PC-3 (cell line): ENCODE measurements around the gene TMEM108. TPM values are rescaled to one million over a fixed set of nuclear protein-coding genes. Genes with fewer than 3 reads are reported as not detected.

Experiments used
- ATAC-seq: fragments of 200-7000 bp; cut with Tn5 transposase; 2 replicates; pipeline ENCODE4 v1.9.1; 2020; ENCODE audit warnings: mild to moderate bottlenecking, moderate library complexity
- BruUV-seq: library from RNA; stranded (reverse); fragments of 400-500 nt; replicated peaks from 2 replicates; lab custom pipeline; 2021; lab: Mats Ljungman, UMichigan
- CTCF ChIA-PET: fragments of 300-600 bp; sonication (Branson Sonifier 250); formaldehyde crosslinking; loops from one replicate; lab custom pipeline; 2022; ENCODE audit warnings: antibody characterized with exemption; lab: Charles Lee
- POLR2A ChIA-PET: fragments of 300-600 bp; sonication (Branson Sonifier 250); formaldehyde crosslinking; loops from one replicate; lab custom pipeline; 2022; ENCODE audit warnings: antibody characterized with exemption; ENCODE audit not compliant: unreplicated experiment; lab: Charles Lee
- DNase-seq: peaks from one replicate; pipeline ENCODE4 v3.0.0-alpha.2; 2015
- H2AFZ ChIP-seq: fragments of 300-600 bp; sonication (generic); 2 replicates; pipeline ENCODE4 v1.6.0; 2016; ENCODE audit warnings: antibody characterized with exemption, low read length
- H3F3A ChIP-seq: fragments of 300-600 bp; sonication (generic); one replicate; pipeline ENCODE4 v1.6.0; 2017; ENCODE audit warnings: antibody characterized with exemption, low read length, control low read depth, mild to moderate bottlenecking; ENCODE audit not compliant: unreplicated experiment
- H3K27ac ChIP-seq: fragments of 300-600 bp; sonication (generic); 2 replicates; pipeline ENCODE4 v1.5.1; 2016; ENCODE audit warnings: mild to moderate bottlenecking, low read length
- H3K27me3 ChIP-seq: fragments of 300-600 bp; sonication (generic); 2 replicates; pipeline ENCODE4 v1.6.1; 2016; ENCODE audit warnings: low read length, mixed read lengths
- H3K36me3 ChIP-seq: fragments of 300-600 bp; sonication (generic); 2 replicates; pipeline ENCODE4 v1.6.1; 2016; ENCODE audit warnings: low read depth, mixed run types, low read length, mixed read lengths
- H3K4me1 ChIP-seq: fragments of 300-600 bp; sonication (generic); 2 replicates; pipeline ENCODE4 v1.5.1; 2016; ENCODE audit warnings: low read length; ENCODE audit not compliant: insufficient read depth
- H3K4me2 ChIP-seq: fragments of 300-600 bp; sonication (generic); 2 replicates; pipeline ENCODE4 v1.6.0; 2016; ENCODE audit warnings: low read length
- H3K4me3 ChIP-seq: fragments of 300-600 bp; sonication (generic); 2 replicates; pipeline ENCODE4 v1.5.1; 2016; ENCODE audit warnings: mild to moderate bottlenecking, low read length, mixed read lengths
- H3K79me2 ChIP-seq: fragments of 300-600 bp; sonication (generic); 2 replicates; pipeline ENCODE4 v1.6.1; 2017; ENCODE audit warnings: low read length, mixed read lengths
- H3K9ac ChIP-seq: fragments of 300-600 bp; sonication (generic); 2 replicates; pipeline ENCODE4 v1.6.0; 2016; ENCODE audit warnings: mild to moderate bottlenecking, low read length
- H3K9me2 ChIP-seq: fragments of 300-600 bp; sonication (generic); replicated peaks from 2 replicates; pipeline ENCODE4 v1.6.1; 2016; ENCODE audit warnings: mixed run types, low read length, mixed read lengths
- H3K9me3 ChIP-seq: fragments of 300-600 bp; sonication (generic); 2 replicates; pipeline ENCODE4 v1.6.1; 2016; ENCODE audit warnings: low read length, mixed read lengths
- H4K20me1 ChIP-seq: fragments of 300-600 bp; sonication (generic); 2 replicates; pipeline ENCODE4 v1.6.1; 2016; ENCODE audit warnings: low read length, mixed read lengths
- CTCF ChIP-seq: fragments of 300-600 bp; sonication (generic); conservative IDR thresholded peaks from 2 replicates; pipeline ENCODE4 v1.5.1; 2017; ENCODE audit warnings: antibody characterized with exemption, low read depth, mild to moderate bottlenecking, low read length
- EZH2 ChIP-seq: fragments of 300-600 bp; sonication (generic); IDR thresholded peaks from one replicate; pipeline ENCODE4 v1.6.1; 2017; ENCODE audit warnings: antibody characterized with exemption, mild to moderate bottlenecking, low read length; ENCODE audit not compliant: unreplicated experiment
- EZH2phosphoT487 ChIP-seq: fragments of 300-600 bp; sonication (generic); IDR thresholded peaks from 2 replicates; pipeline ENCODE4 v1.6.1; 2018; ENCODE audit warnings: mild to moderate bottlenecking, antibody characterized with exemption, low read length, borderline replicate concordance
- intact Hi-C: fragments of 100-400 bp; cut with micrococcal nuclease; formaldehyde crosslinking; loops from 2 replicates; pipeline ENCODE4 v1.9.0; 2023
- total RNA-seq: library from RNA; depleted of rRNA; stranded (reverse); fragments of >200 nt; gene quantifications from 2 replicates; pipeline ENCODE4 v1.2.3, GENCODE V29; 2014

TMEM108 gene
- total RNA-seq, 1 experiment from 2014 or later, result not detected

- no peaks in the 10 kb centered on the region for H3F3A ChIP-seq
- H3K4me3 ChIP-seq, result no peak overlapping the region
- no peaks in the 10 kb centered on the region for H4K20me1 ChIP-seq
- H3K36me3 ChIP-seq, result no peaks in the 10 kb centered on the region
- H3K27me3 ChIP-seq, result no peaks in the 10 kb centered on the region
- H3K9me3 ChIP-seq, result no peaks in the 10 kb centered on the region
- ATAC-seq (no peak), DNase-seq (no peak)
- CTCF ChIA-PET, result no interaction called here
- H2AFZ ChIP-seq, result no peak overlapping the region
- POLR2A ChIA-PET, result no interaction called here
- no peaks in the 10 kb centered on the region for H3K4me1 ChIP-seq
- H3K4me2 ChIP-seq, result no peak overlapping the region
- no peaks in the 10 kb centered on the region for H3K79me2 ChIP-seq
- no peak overlapping the region for H3K9ac ChIP-seq
- TF ChIP-seq EZH2phosphoT487 (no peak), EZH2 (no peak)
- BruUV-seq, result no TSS peak
- no peak overlapping the region for H3K27ac ChIP-seq
- no peaks in the 10 kb centered on the region for H3K9me2 ChIP-seq
- intact Hi-C loops, result no loop called here
Observed at GRCh38 chr3:133273346-133273745, 235.2 kb downstream of the TMEM108 start.

GRCh38 chr3:133274477-133274876 is 236.3 kb downstream of the TMEM108 start:
- TF ChIP-seq EZH2 (no peak), EZH2phosphoT487 (no peak), CTCF (no peak)
- Histone ChIP-seq H3K4me2 (no peak overlapping the region), H3K9ac (no peak overlapping the region), H3K79me2 (no peaks in the 10 kb centered on the region), H3K9me3 (no peaks in the 10 kb centered on the region), H3K36me3 (no peaks in the 10 kb centered on the region), H3K27me3 (no peaks in the 10 kb centered on the region), H3K4me1 (no peaks in the 10 kb centered on the region), H3K9me2 (no peaks in the 10 kb centered on the region), H3K27ac (no peak overlapping the region), H4K20me1 (no peaks in the 10 kb centered on the region), H3K4me3 (no peak overlapping the region), H3F3A (no peaks in the 10 kb centered on the region), H2AFZ (no peak overlapping the region)
- DNase-seq, result no peak
- no peak for ATAC-seq
- BruUV-seq, result no TSS peak
- POLR2A ChIA-PET, result no interaction called here
- CTCF ChIA-PET, result no interaction called here
- intact Hi-C loops, result no loop called here

GRCh38 chr3:133276594-133276993 is 238.4 kb downstream of the TMEM108 start:
- ATAC-seq (no peak), DNase-seq (no peak)
- no peak overlapping the region for H3K27ac ChIP-seq
- H4K20me1 ChIP-seq, result no peaks in the 10 kb centered on the region
- H3K9me2 ChIP-seq, result no peaks in the 10 kb centered on the region
- intact Hi-C loops, result no loop called here
- no TSS peak for BruUV-seq
- H3F3A ChIP-seq, result no peaks in the 10 kb centered on the region
- TF ChIP-seq CTCF (no peak), EZH2phosphoT487 (no peak), EZH2 (no peak)
- H3K4me3 ChIP-seq, result no peak overlapping the region
- ChIA-PET CTCF (no interaction called here), POLR2A (no interaction called here)
- H3K36me3 ChIP-seq, result no peaks in the 10 kb centered on the region
- no peak overlapping the region for H2AFZ ChIP-seq
- H3K79me2 ChIP-seq, result no peaks in the 10 kb centered on the region
- no peak overlapping the region for H3K4me2 ChIP-seq
- no peaks in the 10 kb centered on the region for H3K9me3 ChIP-seq
- no peaks in the 10 kb centered on the region for H3K27me3 ChIP-seq
- H3K4me1 ChIP-seq, result no peaks in the 10 kb centered on the region
- no peak overlapping the region for H3K9ac ChIP-seq
